Measurements from ENCODE around the gene BMERB1.
A peak's percentile ranks its signal among the peaks of the same experiment; 100 is the strongest.
"Not testable (repeated sequence)": the region's sequence is repeated elsewhere in the genome, so short reads cannot be mapped to it uniquely, and the experiment has no call there.

The BMERB1 gene

DNA sequence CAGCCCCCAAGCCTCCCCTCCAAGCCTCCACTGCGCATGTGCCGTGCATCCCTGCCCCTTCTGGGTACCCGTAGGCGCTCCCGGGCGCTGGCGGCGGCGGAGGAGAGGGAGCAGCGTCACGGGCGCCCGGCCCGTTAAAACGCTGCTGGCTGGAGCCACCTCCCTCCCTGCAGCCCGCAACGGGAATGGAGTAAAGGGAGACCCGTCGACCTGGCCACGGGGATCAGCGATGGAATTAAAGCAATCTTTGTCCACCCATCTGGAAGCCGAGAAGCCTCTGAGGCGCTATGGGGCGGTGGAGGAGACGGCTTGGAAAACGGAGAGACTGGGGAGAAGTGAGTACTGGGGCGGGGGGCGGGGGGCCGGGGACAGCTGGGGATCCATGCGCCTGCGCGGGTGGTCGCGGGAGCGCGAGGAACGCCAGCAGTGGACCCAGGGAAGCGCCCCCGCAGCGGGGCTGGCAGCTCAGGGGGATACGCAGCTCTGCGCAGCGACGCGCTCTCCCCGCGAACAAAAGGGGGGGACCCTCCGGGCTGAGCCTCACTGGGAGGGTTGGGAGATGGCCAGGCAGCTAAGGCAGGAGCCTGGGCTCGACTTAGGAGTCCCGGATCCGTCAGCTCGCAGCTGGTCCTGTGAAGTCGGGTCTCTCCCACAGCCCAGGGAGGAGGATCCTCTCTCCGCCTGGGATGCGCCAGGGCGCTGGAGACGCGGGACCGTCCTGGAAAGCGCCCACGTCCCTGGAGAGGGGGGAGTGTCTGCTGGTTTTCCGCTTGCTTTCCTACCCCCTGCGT is at the start of gene BMERB1:
Gene BMERB1 (plus strand): TSS at position 164 of the 791 bp plus-strand sequence. CDS start 66 bp downstream, at position 230.
- peak; percentile 66 for DNase-seq (ENCODE audit: low spot score)

DNA sequence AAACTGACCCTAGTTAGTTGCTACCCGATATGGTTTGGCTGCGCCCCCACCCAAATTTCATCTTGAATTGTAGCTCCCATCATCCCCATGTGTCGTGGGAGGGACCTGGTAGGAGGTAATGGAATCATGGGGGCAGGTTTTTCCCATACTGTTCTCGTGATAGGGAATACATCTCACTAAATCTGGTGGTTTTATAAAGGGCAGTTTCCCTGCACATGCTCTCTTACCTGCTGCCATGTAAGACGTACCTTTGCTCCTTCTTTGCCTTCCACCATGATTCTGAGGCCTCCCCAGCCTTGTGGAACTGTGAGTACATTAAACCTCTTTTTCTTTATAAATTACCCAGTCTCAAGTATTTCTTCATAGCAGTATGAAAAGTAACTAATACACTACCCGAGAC is 46.3 kb upstream of the BMERB1 start:
- DNase-seq (ENCODE audit: low spot score), result not testable (repeated sequence)

DNA sequence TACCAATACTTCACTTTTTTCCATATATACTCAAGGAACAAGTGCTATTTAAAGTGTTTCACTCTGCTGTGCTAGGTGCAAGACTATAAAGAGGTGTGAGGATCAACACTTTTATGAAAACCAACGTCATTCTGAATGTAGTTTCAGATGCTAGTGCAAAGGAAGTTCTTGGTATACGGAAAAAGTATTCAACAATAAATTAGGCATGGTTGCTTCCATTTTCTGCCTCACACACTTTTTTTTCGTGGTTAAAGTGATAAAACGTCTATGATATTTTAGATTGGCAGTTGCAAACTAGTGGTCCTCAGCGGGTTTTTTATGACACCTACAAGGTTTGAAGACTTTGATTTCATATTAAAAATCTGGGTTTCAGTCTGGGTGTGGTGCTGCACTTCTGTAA is 44.5 kb upstream of the BMERB1 start:
- DNase-seq (ENCODE audit: low spot score), result not testable (repeated sequence)

DNA sequence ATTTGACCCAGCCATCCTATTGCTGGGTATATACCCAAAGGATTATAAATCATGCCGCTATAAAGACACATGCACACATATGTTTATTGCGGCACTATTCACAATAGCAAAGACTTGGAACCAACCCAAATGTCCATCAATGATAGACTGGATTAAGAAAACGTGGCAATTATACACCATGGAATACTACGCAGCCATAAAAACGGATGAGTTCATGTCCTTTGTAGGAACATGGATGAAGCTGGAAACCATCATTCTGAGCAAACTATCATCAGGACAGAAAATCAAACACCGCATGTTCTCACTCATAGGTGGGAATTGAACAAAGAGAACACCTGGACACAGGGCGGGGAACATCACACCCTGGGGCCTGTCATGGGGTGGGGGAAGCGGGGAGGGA is 41.4 kb upstream of the BMERB1 start:
- DNase-seq (ENCODE audit: low spot score), result not testable (repeated sequence)

DNA sequence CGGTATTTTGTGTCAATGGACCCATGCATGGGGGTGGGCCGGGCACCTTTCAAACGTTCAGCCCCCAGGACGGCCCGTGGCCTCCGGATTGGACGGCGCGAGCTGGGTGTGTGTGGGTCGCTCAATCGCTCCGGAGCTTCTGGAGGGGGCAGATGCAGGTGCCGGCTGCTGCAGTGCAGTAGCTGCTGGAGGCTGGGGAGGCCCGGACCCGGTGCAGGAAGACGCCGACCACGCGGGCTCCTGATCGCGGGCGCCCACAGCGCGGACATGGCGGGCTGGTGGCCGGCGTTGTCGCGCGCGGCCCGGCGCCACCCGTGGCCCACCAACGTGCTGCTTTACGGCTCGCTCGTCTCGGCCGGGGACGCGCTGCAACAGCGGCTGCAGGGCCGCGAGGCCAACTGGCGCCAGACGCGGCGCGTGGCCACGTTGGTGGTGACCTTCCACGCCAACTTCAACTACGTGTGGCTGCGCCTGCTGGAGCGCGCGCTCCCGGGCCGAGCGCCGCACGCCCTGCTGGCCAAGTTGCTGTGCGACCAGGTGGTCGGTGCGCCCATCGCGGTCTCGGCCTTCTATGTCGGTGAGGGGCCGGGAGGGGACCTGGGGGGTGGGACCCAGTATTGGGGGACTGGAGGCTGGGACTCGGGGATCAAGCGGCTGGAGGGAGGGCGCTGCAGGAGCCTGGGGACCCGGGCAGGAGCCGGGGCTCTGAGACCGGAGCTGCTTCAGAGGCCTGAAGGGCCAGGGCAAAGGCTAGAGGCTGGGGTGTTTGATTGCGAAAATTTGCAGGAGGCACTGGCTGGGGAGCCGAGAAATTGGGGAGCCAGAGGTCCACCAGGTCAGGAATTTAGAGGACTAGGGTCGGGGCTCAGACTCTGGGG is 38.5 kb upstream of the BMERB1 start, which contains the start of gene MPV17L:
Gene MPV17L (plus strand): TSS at position 124 of the 878 bp plus-strand sequence. CDS start 144 bp downstream, at position 268.
- peak; percentile 45 for DNase-seq (ENCODE audit: low spot score)

DNA sequence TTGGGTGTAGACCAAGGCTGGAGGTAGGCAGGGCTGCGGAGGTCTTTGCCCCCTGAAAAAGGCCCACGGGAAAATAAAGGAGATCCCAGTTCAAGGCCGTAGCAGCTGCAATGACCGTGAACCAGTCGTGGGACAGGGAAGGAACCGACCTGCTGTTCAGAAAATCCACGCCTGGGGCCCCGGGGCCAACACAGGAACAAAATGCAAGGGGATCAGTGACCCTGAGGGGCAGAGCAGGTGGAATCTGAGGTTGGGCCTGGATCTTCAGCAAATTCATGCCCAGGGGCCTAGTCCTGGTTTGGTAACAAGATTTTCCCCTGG is 37.9 kb upstream of the BMERB1 start:
- DNase-seq (ENCODE audit: low spot score), result not testable (repeated sequence)

DNA sequence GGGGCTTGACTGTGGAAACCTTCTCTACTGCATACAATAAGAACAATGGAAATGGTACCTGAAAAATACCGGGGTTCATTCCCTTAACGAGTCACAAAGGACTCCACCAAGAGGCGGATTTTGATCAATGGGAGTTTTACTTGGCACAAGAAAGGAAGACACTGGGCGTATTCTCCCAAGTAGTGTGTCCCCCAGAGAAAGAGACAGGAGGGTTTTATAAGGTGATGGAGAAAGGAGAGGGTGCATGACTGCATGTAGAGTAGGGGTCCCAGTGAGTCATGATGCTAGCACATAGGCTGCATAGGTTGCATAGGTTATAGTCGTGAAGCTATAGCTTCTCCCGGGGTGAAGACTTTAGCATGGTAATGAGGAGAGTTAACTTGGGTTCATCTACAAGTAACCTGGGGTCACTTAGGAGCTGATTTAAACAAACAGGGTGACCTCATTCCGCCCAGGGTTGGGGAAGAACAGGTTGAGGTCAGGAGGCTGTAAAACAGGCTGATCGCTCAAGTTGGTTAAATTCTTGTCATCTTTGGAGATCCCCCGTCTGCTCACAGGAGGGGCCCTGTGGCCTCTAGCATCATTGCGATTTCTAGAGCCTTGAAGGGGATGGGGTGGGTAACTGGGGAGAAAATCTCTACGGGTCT is 37.3 kb upstream of the BMERB1 start:
- DNase-seq (ENCODE audit: low spot score), result no peak

DNA sequence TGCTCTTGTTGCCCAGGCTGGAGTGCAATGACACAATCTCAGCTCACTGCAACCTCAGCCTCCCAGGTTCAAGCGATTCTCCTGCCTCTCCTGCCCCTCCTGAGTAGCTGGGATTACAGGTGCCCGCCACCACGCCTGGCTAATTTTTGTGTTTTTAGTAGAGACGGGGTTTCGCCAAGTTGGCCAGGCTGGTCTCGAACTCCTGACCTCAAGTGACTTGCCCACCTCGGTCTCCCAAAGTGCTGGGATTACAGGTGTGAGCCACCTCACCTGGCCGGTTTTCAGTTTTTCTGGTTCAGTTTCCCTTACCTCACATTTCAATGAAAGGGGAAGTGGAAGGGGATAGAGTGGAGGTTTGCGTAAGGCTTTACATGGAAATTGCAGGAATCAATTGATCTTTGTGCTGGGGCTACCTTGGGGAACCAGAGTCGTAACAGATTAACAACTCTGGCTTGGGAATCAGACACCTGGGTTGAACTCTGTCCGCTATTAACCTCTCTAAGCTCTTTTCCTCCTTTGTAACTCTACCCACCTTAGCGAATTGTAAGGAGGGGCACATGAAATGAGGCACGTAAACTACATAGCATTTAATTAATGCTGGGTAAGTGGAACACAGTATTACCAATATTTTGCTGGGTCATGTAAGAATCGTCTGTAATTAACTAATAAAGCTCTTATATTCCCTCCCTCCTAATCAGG is 35.6 kb upstream of the BMERB1 start:
- no peak for DNase-seq (ENCODE audit: low spot score)

DNA sequence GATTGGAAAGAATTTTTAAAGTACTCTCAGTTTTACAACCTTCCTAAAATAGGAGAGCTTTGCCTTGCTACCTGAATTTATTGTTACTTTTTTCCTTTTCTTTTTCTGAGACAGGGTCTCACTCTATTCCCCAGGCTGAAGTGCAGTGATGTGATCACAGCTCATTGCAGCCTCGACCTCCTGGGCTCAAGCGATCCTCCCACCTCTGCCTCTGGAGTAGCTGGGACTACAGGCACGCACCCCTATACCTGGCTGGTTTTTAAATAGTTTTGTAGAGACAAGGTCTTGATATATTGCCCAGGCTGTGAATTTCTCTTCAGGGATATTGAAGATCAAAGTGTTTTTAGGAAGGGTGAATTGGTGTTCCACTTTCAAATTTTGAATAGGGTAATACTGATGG is 35.1 kb upstream of the BMERB1 start:
- DNase-seq (ENCODE audit: low spot score), result no peak

DNA sequence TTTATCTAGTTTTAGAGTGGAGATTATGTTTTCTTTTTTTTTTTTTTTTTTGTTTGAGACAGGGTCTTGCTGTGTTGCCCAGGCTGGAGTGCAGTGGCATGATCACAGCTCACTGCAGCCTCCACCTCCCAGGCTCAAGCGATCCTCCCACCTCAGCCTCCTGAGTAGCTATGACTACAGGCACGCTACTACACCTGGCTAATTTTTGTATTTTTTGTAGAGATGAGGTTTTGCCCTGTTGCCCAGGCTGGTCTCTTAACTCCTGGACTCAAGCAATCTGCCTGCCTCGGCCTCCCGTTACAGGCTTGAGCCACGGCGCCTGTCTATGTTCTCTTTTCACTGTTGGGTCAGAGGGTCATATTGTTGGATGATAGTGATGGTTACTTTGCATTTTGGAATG is 34.1 kb upstream of the BMERB1 start:
- DNase-seq (ENCODE audit: low spot score), result not testable (repeated sequence)

DNA sequence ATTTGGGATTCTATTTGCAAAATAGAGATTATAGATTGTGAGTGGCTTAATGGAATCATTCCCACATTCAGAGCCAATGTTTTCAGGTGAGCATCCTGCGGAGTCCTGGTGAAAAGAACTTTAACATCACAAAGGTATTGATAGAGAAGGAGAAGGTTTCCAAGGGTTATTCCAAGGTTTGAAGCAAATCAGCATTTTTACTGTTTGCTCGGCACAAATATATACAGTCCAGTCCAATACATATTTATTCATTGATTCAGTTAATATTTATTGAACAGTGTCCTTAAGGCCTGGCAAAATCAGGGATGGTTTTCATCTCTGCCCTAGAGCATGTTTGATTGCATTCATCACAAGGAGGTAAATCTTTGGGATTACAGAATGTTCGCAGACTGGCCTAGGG is 32.4 kb upstream of the BMERB1 start:
- no peak for DNase-seq (ENCODE audit: low spot score)

DNA sequence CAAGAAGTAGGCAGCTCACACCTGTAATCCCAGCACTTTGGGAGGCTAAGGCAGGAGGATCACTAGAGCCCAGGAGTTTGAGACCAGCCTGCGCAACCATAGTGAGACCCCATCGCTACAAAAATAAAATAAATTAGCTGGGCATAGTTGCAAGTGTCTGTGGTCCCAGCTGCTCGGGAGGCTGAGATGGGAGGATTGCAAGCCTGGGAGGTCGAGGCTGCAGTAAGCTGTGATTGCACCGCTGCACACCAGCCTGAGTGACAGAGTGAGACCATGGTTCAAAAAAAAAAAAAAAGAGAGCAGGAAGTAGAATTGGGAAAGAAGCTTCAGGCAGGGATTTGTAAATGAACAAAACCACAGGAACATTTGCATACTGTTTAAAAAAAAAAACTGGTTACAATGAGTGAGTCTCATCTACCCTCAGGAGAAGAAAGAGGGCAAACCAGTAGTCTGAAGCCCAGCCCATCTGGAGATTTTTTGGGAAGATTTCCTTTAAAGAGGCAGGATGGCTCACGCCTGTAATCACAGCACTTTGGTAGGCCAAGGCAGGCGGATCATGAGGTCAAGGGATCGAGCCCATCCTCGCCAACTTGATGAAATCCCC is 30.9 kb upstream of the BMERB1 start:
- DNase-seq (ENCODE audit: low spot score), result peak; percentile 44

DNA sequence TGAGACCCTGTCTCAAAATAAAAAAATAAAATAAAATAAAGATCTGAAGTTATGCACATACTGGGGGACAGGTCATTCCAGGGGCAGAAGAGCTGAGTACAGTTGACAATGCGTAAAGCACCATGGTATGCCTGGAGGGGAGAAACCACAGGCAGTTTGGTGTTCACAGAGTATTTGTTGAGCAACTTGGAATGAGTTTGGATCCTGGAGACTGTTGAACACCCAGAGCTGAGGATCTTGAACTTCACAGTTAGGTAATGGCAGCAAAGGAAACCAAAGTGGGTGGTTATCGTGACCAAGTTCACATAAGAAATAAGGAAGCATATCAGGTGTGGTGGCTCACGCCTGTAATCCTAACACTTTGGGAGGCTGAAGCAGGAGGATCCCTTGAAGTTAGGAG is 30.3 kb upstream of the BMERB1 start:
- not testable (repeated sequence) for DNase-seq (ENCODE audit: low spot score)

DNA sequence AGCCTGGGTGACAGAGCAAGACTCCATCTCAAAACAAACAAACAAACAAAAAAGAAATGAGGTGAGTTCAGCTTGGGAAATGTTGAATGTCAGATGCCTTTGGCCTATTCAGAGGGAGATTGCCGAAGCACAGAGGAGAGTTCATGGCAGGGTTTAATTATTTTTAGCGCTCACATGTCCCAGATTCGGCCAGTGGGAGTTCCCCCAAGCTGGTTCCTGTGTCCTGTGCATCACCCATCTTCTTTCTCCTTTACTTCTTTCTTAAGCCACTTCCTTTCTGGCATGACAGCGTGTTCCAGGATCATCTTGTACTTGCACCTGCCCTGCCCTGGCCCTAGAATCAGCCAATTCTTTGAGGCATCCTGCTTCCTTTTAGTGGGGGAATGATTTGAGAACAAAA is 29.6 kb upstream of the BMERB1 start:
- peak; percentile 9 for DNase-seq (ENCODE audit: low spot score)

DNA sequence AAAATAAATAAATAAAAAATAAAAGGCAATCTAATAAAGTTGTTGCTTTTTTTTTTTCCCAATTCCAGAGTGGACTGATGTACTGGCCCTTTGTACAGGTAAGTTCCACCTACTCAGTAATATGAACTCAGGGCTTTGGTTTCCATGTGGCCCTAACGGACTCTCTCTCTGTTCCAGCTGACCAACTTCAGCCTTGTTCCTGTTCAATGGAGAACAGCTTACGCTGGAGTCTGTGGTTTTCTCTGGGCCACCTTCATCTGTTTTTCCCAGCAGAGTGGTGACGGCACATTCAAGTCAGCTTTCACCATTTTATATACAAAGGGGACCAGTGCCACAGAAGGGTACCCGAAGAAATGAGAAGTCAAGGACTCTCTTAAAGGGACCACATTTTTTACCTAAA is 26.6 kb upstream of the BMERB1 start:
- DNase-seq (ENCODE audit: low spot score), result peak; percentile 46

DNA sequence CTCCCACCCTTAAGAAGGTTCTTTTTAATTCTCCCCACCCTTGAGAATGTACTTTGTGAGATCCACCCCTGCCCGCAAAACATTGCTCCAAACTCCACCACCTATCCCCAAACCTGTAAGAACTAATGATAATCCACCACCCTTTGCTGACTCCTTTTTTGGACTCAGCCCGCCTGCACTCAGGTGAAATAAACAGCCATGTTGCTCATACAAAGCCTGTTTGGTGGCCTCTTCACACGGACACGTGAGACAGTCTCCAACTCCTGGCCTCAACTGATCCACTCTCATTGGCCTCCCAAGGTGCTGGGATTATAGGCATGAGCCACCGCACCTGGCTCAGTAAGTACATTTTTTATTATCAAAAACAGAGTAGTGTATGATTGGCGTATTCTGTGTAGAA is 24.9 kb upstream of the BMERB1 start:
- not testable (repeated sequence) for DNase-seq (ENCODE audit: low spot score)

DNA sequence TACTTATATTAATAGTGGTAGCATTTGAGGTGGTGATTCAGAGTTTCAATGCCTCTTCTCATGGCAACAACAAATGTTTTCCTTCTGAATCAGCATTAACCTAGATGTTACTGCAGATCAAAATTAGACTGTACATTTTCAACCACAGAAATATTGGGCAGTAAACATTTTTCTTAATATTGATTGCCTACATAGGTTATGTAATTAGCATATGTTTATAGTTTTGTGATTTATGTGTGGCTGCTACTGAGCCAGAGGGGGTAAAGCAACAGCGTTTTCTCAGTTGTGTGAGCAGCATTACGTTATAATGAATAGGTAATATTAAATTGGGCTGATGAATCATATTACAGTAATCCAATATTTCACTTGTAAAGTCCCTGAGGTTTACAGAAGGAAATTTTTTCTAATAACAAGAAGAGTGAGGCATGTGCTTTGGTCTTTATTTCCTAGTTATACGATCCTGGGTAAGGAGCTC is 18.8 kb upstream of the BMERB1 start:
- peak; percentile 49 for DNase-seq (ENCODE audit: low spot score)

DNA sequence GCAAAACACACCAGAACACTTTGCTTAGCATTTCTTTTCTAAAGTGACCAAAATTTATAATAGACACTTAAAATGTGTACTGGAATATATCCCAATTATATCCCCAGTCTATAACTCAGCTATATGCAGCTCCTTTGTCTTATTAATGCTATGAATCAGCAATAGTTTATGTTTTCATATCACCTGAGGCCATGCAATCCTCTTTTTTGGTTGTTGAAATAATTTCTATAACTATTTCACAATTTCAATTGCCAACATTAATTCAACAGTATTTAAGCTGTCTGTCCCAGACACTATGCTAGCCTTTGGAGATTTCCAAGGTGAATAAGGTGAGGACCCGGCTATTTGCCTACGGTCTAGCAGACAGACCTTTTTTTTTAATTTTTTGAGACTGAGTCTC is 17.2 kb upstream of the BMERB1 start:
- DNase-seq (ENCODE audit: low spot score), result no peak

DNA sequence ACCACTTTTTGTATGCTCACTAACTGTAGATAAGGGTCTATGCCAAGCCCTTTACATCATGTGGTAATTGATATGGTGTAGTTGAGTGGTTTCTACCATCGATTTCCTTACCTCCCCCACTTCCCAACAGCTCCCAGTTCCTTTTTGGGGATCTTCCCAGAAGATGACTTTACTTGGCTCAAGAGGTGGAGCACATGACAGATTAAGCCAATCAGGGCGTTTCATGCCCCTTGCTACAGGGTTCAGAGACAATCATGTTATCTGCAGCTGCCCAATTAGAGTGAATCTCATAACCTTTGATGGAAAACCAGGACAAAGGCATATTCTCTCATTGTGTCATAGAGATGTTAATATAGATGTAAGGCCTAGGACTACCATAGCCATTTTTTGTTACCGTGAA is 16.2 kb upstream of the BMERB1 start:
- DNase-seq (ENCODE audit: low spot score), result no peak

DNA sequence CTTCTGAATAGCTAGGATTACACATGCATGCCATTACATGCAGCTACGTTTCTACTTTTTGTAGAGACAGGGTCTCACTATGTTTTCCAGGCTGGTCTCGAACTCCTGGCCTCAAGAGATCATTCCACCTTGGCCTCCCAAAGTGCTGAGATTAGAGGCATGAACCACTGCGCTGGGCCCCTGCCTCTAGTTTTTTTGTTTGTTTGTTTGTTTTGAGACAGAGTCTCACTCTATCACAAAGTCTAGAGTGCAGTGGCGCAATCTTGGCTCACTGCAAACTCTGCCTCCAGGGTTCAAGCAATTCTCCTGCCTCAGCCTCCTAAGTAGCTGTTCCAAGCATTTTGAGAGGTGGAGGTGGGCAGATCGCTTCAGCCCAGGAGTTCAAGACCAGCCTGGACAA is 12.7 kb upstream of the BMERB1 start:
- not testable (repeated sequence) for DNase-seq (ENCODE audit: low spot score)

DNA sequence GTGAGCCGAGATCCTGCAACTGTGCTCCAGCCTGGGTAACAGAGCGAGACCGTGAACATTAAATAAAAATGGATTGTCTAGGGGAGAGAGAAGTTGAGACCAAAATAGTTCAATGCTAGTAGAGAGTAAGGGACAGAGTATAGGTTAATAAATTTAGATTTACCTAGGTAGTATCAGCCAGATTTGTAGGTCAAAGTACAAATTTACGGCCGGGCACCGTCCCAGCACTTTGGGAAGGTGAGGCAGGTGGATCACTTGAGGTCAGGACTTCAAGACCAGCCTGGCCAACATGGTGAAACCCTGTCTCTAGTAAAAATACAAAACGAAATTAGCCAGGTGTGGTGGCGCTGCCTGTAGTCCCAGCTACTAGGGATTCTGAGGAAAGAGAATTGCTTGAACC is 12.2 kb upstream of the BMERB1 start:
- DNase-seq (ENCODE audit: low spot score), result no peak

Measured in kidney tubule cell (primary cell).